Stomach (tissue), 4 donors: ENCODE data around the gene PC.

Source experiments
- CTCF ChIP-seq, 7 experiments: fragments of 450-650 bp in 4 of 7; fragments of 200-600 bp in 3 of 7; sonication (generic) in 3 of 7; IDR thresholded peaks; one replicate each; pipeline ENCODE4 v1.5.1; 2016 to 2019; ENCODE audit warnings: antibody characterized with exemption in 7 of 7, control low read depth in 2 of 7, mild to moderate bottlenecking in 1 of 7
- EP300 ChIP-seq: sonication (generic); formaldehyde crosslinking; IDR thresholded peaks from one replicate; pipeline ENCODE4 v1.6.1; 2017; ENCODE audit warnings: antibody characterized with exemption
- POLR2A ChIP-seq, 4 donors: fragments of 450-650 bp; IDR thresholded peaks; one replicate each; pipeline ENCODE4 v1.6.1; 2016; ENCODE audit warnings: antibody characterized with exemption in 4 of 4, control low read depth in 2 of 4, mild to moderate bottlenecking in 1 of 4, moderate library complexity in 1 of 4
- POLR2AphosphoS5 ChIP-seq, 3 donors: sonication (generic); formaldehyde crosslinking; IDR thresholded peaks; one replicate each; pipeline ENCODE4 v1.6.1; 2016; ENCODE audit warnings: antibody characterized with exemption in 3 of 3

- TF ChIP-seq CTCF (IDR thresholded peaks at IDR 0.05): no peak
- no peak for TF ChIP-seq POLR2AphosphoS5 (IDR thresholded peaks at IDR 0.05)
- no peak for TF ChIP-seq POLR2A (IDR thresholded peaks at IDR 0.05)
- no peak for TF ChIP-seq EP300
Observed at GRCh38 chr11:66974724-66975404, 16.7 kb upstream of the PC start, which contains the start of gene C11orf86.
